ENCODE measurements around the gene ACTRT2.

ACTRT2 gene

GRCh38 chr1:2983706-2984398 lies 37.4 kb upstream of the ACTRT2 start:
- DNase-seq, result no peak

DNA sequence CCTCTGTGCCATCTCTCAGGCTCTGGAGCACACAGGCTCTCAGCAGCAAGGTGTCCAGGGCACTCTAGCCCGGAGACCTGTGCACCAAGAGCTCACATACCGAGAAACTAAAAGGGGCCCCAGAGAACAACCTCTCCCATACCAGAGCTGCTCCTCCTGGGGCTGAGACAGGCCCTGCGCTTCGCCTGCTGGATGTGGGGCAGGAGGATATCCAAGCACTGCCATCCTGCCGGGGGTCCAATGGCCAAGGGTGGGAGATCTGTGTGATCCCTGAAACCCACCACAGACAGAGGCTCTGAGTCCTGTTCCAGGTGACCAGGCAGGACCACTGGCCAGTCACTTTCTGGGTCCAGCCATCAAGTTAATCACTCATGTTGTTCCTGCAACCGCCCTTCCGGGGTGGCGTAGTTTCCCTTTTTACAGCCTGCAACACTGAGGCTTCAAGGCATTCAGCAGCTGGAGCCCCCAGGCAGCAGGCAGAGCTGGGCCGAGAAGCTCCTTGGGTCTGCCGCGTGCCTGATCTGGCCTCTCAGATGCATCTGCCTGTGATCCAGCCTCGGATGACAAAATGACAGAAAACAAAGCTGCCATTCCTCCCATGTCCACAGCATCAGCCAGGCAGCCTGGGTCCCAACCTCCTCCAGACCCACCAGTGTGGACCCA lies 36.7 kb upstream of the ACTRT2 start:
- no peak for DNase-seq

DNA sequence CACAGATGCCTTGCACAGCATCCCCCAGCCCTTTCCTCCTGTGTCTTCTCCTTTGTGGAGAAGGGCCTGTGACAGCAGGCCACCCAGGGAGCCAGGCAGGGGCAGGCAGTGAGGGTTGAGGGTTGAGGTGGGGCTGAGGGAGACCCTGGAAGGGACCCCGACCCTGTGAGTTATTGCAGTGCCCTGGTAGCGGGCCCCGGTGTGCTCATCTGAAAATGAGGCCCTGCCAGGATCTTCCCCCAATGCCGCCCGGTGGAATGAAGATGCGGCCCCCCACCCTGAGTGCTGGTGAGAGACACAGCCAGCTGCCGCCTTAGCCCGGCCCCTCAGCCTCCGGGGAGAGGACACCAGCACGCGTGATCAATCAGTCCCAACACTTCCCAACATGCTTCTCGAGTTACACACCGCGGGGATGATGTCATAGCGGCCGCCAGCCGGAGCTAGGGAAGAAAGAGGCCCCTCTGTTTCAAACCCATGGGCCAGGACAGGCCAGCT lies 36.2 kb upstream of the ACTRT2 start:
- DNase-seq, result no peak

- no peak for DNase-seq
Measured at GRCh38 chr1:2985694-2986548, 35.3 kb upstream of the ACTRT2 start.

DNA sequence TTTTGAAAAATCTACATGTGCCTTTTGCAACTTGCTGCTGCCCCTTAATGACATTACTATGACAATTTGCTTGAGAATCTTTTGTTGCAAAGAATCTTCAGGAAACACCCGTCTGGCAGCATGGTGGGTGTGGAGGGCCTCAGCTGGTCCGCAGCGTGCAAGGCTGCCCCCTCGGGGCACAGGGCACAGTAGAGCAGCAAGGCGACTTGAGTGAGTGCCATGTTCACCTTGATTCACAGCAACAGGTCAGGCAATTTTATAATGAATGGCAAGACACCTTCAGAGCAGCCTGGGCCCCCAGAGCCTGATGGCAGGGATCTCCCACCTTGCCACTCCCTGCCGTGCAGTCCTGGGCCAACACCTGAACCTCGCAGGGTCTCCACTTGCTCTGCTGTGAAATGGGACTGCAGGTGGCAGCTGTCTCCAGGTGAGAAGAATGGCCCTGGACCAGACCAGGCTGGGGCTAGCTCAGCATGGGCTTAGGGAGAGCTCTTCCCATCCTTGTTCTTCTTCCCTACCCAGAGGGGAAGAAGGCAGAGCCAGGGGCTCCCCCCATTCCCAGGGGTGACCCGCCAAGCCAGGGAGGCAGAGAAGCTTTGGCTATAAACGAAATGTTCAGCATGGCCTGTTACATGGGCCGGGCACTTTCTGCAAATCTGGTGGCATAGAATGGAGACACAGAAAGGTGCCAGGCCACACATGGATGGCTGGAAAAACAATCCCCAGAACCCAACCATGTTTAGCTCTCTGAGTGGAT lies 34.5 kb upstream of the ACTRT2 start:
- no peak for DNase-seq

- DNase-seq, result no peak
Measured at GRCh38 chr1:2987773-2988172, 33.5 kb upstream of the ACTRT2 start.

DNA sequence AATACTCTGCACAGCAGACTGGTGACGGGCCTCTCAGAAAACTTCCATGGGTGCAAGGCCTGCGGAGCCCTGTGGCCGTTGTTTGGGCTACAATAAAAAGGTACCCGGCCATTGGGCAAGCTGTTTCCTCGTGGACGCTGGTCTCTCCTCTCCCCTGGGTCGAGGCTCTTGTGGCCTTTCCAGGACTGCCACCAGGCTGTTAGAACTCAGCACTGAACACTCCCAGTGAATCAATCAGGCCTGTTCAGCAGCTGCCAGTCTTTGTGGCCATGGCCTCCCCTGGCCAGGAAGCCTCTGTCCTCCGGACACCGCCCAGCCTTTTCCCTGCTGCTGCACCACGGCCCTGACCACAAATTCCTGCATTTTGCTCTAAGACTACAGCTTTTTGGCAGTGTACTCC lies 33.0 kb upstream of the ACTRT2 start:
- DNase-seq, result no peak

GRCh38 chr1:2989185-2989584 lies 32.1 kb upstream of the ACTRT2 start:
- DNase-seq, result no peak

DNA sequence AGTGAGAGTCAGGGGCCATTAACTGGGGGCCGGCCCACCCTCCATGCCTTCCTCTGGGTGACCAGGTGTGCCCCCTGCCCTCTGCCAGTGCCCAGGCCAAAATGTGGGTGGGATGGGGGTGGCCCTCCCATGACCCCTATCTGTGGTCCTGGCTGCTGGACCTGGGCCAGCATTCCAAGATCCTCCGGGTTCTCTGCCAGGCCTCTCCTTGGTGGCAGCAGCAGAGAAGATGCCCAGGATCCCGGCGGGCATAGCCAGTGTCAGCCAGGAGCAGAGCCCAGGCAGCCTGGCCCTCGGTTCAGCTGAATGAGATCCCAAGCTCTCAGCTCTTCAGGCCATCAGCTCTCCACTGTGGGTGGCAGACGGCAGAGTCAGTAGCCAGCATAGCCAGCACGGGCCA lies 31.3 kb upstream of the ACTRT2 start:
- no peak for DNase-seq

DNA sequence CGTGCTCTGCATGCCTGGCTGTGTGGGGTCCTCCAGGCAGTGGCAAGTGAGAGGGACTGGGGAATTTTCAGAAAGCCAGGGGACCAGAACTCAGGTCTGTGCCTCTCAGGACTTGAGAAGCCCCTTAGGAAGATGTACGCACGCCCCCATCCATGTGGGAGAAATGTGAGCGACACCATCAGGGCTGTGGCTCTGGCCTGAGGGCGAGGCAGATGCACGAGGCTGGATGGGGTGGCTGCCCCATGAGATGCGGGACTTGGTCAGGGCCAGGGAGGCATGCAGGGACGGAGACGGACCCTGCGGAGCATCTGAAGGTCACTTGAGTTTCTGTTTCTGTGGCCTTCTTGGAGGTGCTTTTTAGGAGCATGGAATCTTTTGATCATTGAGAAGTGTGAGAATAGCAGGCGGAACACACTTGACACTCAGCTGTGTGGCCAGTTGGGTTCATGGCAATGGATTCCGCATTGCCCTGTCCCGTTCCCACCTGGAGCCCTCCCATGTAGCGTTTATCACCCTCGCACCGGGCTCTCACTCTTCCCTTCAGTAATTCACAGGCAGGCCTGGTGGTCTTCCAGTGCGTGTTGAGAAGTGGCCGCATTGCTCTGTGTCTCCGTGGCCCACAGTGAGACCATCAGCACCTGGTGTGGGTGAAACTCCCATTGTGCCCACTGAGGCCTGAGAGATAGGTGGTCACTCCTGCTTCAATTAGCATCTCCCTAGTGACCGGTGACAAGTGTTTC lies 30.7 kb upstream of the ACTRT2 start:
- no peak for DNase-seq

- DNase-seq, result no peak
Measured at GRCh38 chr1:2991753-2992495, 29.3 kb upstream of the ACTRT2 start.

GRCh38 chr1:2998503-2999100 lies 22.7 kb upstream of the ACTRT2 start:
- no peak for DNase-seq

DNA sequence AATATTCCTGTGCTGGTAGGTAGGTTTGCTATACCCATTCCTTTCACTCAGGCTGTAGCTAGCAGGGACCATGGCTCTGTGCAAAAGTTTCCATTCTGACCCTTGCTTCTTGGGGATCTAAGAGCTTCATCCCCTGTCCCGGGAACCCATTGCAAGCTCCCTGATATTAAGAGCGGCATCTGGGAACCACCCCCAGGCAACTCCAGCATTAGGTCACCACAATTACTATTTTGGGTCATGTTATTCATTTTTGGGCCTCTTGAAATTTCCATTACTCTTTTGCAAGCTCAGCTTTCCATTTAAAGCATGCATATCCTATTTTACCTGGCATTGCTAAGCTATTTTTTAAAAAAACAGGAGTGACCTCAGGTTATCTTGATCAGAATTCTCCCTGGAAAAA lies 22.1 kb upstream of the ACTRT2 start:
- DNase-seq, result no peak

DNA sequence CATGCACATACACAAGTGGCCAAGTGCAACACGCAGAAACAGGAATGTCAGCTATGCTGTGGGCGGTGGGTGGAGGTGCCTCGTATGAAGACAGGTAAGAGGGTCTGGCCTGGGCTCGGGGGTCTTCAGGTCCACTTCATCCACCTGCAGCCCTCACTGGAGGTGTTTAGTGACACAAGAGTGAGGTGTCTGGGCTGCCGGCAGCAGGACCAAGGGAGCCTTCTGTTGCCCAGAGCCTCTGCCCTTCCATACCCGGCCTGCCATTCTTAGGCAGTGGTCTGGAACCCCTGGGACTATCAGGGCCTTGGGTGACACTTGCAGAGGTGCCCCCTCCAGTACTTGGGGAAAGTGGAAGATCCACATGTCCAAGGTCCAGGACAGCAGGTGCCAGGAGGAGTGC lies 21.7 kb upstream of the ACTRT2 start:
- no peak for DNase-seq

GRCh38 chr1:3000214-3000613 lies 21.1 kb upstream of the ACTRT2 start:
- DNase-seq, result no peak

- no peak for DNase-seq
Measured at GRCh38 chr1:3000671-3001470, 20.4 kb upstream of the ACTRT2 start.

GRCh38 chr1:3001471-3002348 lies 19.6 kb upstream of the ACTRT2 start:
- DNase-seq, result no peak

- no peak for DNase-seq
Measured at GRCh38 chr1:3002349-3003038, 18.8 kb upstream of the ACTRT2 start.
